A673 (cell line): ENCODE measurements around the gene PIK3CD. TPM values are rescaled to one million over a fixed set of nuclear protein-coding genes. Genes with fewer than 3 reads are reported as not detected.

Experiments
- BruUV-seq: library from RNA; stranded (reverse); fragments of 400-500 nt; replicated peaks from 2 replicates; lab custom pipeline; 2021; lab: Mats Ljungman, UMichigan
- CTCF ChIA-PET: fragments of 300-600 bp; sonication (Branson Sonifier 250); formaldehyde crosslinking; loops from one replicate; lab custom pipeline; 2022; ENCODE audit warnings: antibody characterized with exemption; lab: Charles Lee
- POLR2A ChIA-PET: fragments of 300-600 bp; sonication (Branson Sonifier 250); formaldehyde crosslinking; loops from one replicate; lab custom pipeline; 2022; ENCODE audit warnings: antibody characterized with exemption; ENCODE audit not compliant: low non-redundant PET; lab: Charles Lee
- DNase-seq: peaks from one replicate; pipeline ENCODE4 v3.0.0-alpha.2; 2015; ENCODE audit warnings: low spot score
- H3K27ac ChIP-seq: fragments of 200-600 bp; sonication (generic); 2 replicates; pipeline ENCODE4 v1.5.1; 2016; ENCODE audit warnings: mixed run types, low read depth, mild to moderate bottlenecking, mixed read lengths, antibody characterized with exemption, low read length; ENCODE audit not compliant: poor library complexity, severe bottlenecking
- H3K27me3 ChIP-seq: fragments of 200-600 bp; sonication (generic); replicated peaks from 2 replicates; pipeline ENCODE4 v1.6.1; 2017; ENCODE audit warnings: mixed run types, low read depth, mild to moderate bottlenecking, mixed read lengths, antibody characterized with exemption, low read length; ENCODE audit not compliant: insufficient read depth, poor library complexity
- H3K36me3 ChIP-seq: fragments of 200-600 bp; sonication (generic); 2 replicates; pipeline ENCODE4 v1.6.1; 2016; ENCODE audit warnings: mixed run types, mild to moderate bottlenecking, mixed read lengths, antibody characterized with exemption, low read length; ENCODE audit not compliant: insufficient read depth, poor library complexity, severe bottlenecking
- H3K4me1 ChIP-seq: fragments of 200-600 bp; sonication (generic); 2 replicates; pipeline ENCODE4 v1.6.1; 2017; ENCODE audit warnings: mixed run types, mild to moderate bottlenecking, mixed read lengths, antibody characterized with exemption, low read length; ENCODE audit not compliant: insufficient read depth, poor library complexity, severe bottlenecking
- H3K4me3 ChIP-seq: fragments of 200-600 bp; sonication (generic); 2 replicates; pipeline ENCODE4 v1.5.1; 2016; ENCODE audit warnings: low read depth, mixed run types, mild to moderate bottlenecking, mixed read lengths, low read length; ENCODE audit not compliant: poor library complexity, severe bottlenecking
- H3K9me3 ChIP-seq: fragments of 200-600 bp; sonication (generic); 2 replicates; pipeline ENCODE4 v1.6.1; 2016; ENCODE audit warnings: mixed run types, low read depth, mild to moderate bottlenecking, mixed read lengths, antibody characterized with exemption, low read length; ENCODE audit not compliant: poor library complexity, severe bottlenecking
- EZH2 ChIP-seq: fragments of 200-600 bp; sonication (generic); IDR thresholded peaks from 2 replicates; pipeline ENCODE4 v1.6.1; 2017; ENCODE audit warnings: borderline replicate concordance, low read depth, mild to moderate bottlenecking, mixed read lengths, antibody characterized with exemption, low read length; ENCODE audit not compliant: poor library complexity, severe bottlenecking
- intact Hi-C: fragments of 100-400 bp; cut with micrococcal nuclease; formaldehyde crosslinking; loops from one replicate; pipeline ENCODE4 v1.10.0; 2022; ENCODE audit not compliant: unreplicated experiment
- total RNA-seq: library from RNA; stranded (reverse); gene quantifications from 2 replicates; pipeline ENCODE4 v1.2.3, GENCODE V29; 2021
- TF ChIP-seq, protein P1 (sequence below): fragments of 300-800, 200-600 bp; sonication (generic); conservative IDR thresholded peaks from 2 replicates; pipeline ENCODE4 v1.5.1; 2017; ENCODE audit warnings: low read depth, mild to moderate bottlenecking, antibody characterized with exemption, low read length, moderate library complexity, mixed read lengths

Gene PIK3CD
- total RNA-seq, 1 experiment from 2014 or later = 2.1 TPM

DNA sequence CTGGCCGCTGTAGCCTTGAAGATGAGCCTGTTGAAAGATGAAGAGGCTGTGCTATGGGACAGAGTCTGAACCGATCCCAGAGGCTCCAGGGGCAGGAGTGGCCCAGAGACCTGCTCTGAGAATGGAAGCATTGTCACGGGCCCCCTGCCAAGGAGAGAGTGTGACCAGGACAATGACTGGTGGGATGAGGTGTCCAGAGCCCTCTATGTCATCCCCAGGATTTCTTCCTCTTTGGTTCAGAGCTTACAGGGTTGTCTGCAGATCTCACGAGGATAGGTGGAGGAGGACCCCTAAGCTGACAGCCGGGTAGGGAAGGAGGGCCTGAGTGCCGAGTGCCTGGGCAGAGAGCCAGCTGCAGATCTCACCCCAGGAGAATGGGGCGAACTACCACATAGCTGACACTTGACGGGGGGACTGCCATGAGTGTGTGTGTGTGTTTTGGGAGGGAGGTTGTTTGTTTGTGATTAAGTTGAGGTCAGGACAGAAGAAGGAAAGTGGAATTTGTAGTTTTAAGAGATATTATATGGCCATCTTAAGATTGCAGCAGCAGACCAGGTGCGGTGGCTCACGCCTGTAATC is 25.4 kb downstream of the PIK3CD start:
- no peak overlapping the region for H3K4me3 ChIP-seq
- no peaks in the 10 kb centered on the region for H3K4me1 ChIP-seq
- H3K9me3 ChIP-seq = no peaks in the 10 kb centered on the region
- no peaks in the 10 kb centered on the region for H3K27me3 ChIP-seq
- ChIA-PET POLR2A (no interaction called here), CTCF (no interaction called here)
- no TSS peak for BruUV-seq
- H3K36me3 ChIP-seq = no peaks in the 10 kb centered on the region
- no peak overlapping the region for H3K27ac ChIP-seq
- intact Hi-C loops = no loop called here
- TF ChIP-seq, protein P1, sequence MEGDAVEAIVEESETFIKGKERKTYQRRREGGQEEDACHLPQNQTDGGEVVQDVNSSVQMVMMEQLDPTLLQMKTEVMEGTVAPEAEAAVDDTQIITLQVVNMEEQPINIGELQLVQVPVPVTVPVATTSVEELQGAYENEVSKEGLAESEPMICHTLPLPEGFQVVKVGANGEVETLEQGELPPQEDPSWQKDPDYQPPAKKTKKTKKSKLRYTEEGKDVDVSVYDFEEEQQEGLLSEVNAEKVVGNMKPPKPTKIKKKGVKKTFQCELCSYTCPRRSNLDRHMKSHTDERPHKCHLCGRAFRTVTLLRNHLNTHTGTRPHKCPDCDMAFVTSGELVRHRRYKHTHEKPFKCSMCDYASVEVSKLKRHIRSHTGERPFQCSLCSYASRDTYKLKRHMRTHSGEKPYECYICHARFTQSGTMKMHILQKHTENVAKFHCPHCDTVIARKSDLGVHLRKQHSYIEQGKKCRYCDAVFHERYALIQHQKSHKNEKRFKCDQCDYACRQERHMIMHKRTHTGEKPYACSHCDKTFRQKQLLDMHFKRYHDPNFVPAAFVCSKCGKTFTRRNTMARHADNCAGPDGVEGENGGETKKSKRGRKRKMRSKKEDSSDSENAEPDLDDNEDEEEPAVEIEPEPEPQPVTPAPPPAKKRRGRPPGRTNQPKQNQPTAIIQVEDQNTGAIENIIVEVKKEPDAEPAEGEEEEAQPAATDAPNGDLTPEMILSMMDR = no peak
- TF ChIP-seq EZH2 = no peak
- no peak for DNase-seq

DNA sequence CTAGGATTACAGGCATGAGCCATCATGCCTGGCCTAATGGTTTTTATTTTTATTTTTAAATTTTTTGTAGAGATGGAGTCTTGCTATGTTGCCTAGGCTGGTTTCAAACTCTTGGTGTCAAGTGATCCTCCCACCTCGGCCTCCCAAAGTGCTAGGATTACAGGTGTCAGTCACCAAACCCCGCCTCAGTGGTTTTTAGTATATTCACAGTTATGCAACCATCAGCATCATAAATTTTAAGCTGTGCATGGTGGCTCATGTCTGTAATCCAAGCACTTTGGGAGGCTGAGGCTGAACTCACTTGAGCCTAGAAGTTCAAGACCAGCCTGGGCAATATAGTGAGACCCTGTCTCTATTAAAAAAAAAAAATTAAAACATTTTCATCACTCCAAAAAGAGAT is 28.6 kb downstream of the PIK3CD start:
- no TSS peak for BruUV-seq
- no peaks in the 10 kb centered on the region for H3K4me1 ChIP-seq
- H3K27ac ChIP-seq = no peak overlapping the region
- intact Hi-C loops = no loop called here
- DNase-seq = no peak
- H3K36me3 ChIP-seq = no peaks in the 10 kb centered on the region
- no peaks in the 10 kb centered on the region for H3K9me3 ChIP-seq
- ChIA-PET CTCF (no interaction called here), POLR2A (no interaction called here)
- H3K4me3 ChIP-seq = no peak overlapping the region
- H3K27me3 ChIP-seq = no peaks in the 10 kb centered on the region
- TF ChIP-seq, protein P1 = no peak
- TF ChIP-seq EZH2 = no peak

DNA sequence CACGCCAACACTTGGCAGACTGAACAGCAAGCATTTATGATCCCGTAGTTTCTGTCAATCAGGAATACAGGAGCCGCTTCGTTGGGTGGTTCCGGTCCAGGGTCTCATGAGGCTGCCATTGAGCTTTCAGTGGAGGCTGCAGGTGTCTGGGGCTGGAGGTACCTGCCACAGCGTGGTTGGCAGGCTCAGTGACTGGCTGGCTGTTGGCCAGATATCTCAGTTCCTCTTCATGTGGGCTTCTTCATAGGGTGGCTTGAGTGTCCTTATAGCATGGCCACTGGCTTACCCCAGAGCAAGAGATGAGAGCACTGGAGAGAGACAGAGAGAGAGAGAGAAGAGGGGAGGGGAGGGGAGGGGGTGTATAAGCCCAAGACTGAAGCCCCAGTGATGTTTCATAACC is 29.3 kb downstream of the PIK3CD start:
- Histone ChIP-seq H3K36me3 (no peaks in the 10 kb centered on the region), H3K4me3 (no peak overlapping the region), H3K9me3 (no peaks in the 10 kb centered on the region), H3K27me3 (no peaks in the 10 kb centered on the region), H3K27ac (no peak overlapping the region), H3K4me1 (no peaks in the 10 kb centered on the region)
- POLR2A ChIA-PET = no interaction called here
- CTCF ChIA-PET = no interaction called here
- no TSS peak for BruUV-seq
- intact Hi-C loops = no loop called here
- TF ChIP-seq EZH2 = no peak
- TF ChIP-seq, protein P1 = no peak
- no peak for DNase-seq
